Measurements from ENCODE around the gene SSH2. TPM values are rescaled to one million over a fixed set of nuclear protein-coding genes. Genes with fewer than 3 reads are reported as not detected.

SSH2 gene
- total RNA-seq, 1 experiment from 2014 or later = 14.6 TPM

- no peak overlapping the region for H3K56ac ChIP-seq (ENCODE audit: insufficient read length, low read depth, low read length)
- no peaks in the 10 kb centered on the region for H3K79me1 ChIP-seq (ENCODE audit: insufficient read depth, low read depth, low read length, poor library complexity, severe bottlenecking)
- H3K23me2 ChIP-seq (ENCODE audit: insufficient read length, low read depth, low read length, poor library complexity, severe bottlenecking) = no peaks in the 10 kb centered on the region
- no peak overlapping the region for H2BK12ac ChIP-seq (ENCODE audit: insufficient read length, low read depth, low read length)
- Mint-ChIP-seq H3K27me3 (ENCODE audit: low read depth) (no peaks in the 10 kb centered on the region), H3K36me3 (ENCODE audit: insufficient read depth in 1 of 3, low read depth in 3 of 3) (no peaks in the 10 kb centered on the region; a peak in 1 of 7 replicates), H3K9me3 (no peaks in the 10 kb centered on the region), H3K4me3 (no peak overlapping the region), H3K27ac (peak overlapping the region in 1 of 3 experiments; percentile 76; a peak in 1 of 7 replicates), H3K4me1 (peaks cover 4 to 15% of the 10 kb centered on the region in 2 experiments; a peak in 3 of 4 replicates)
- H3T11ph ChIP-seq (ENCODE audit: low read length) = no peak overlapping the region
- no peak overlapping the region for H4K8ac ChIP-seq (replicated peaks; ENCODE audit: insufficient read length, low read depth, low read length)
- no peaks in the 10 kb centered on the region; the same call in 1 of the 2 replicates for H3K4me1 ChIP-seq (ENCODE audit: insufficient read depth, low read length)
- H2BK120ac ChIP-seq (ENCODE audit: low read depth, low read length, poor library complexity, severe bottlenecking) = no peak overlapping the region
- H3K27me3 ChIP-seq (ENCODE audit: insufficient read depth, low read length) = no peaks in the 10 kb centered on the region
- H3K4me2 ChIP-seq (ENCODE audit: insufficient read depth, insufficient read length, low read length) = no peak overlapping the region
- no peak for TF ChIP-seq CTCF (conservative IDR thresholded peaks at IDR 0.05)
- no peak overlapping the region for H4K91ac ChIP-seq (ENCODE audit: insufficient read length, low read depth, low read length)
- no peak overlapping the region for H2BK15ac ChIP-seq (ENCODE audit: low read depth, low read length)
- no peaks in the 10 kb centered on the region for H3K79me2 ChIP-seq (ENCODE audit: insufficient read depth, low read length)
- H2BK5ac ChIP-seq (ENCODE audit: insufficient read length, low read length) = no peak overlapping the region
- H3K14ac ChIP-seq (ENCODE audit: insufficient read depth, low read length) = no peak overlapping the region
- no peak overlapping the region for H3K27ac ChIP-seq (ENCODE audit: insufficient read length, low read depth, low read length)
- no peak for DNase-seq
- no peak overlapping the region for H4K5ac ChIP-seq (ENCODE audit: insufficient read length, low read depth, low read length)
- no peak overlapping the region for H2AK5ac ChIP-seq (ENCODE audit: insufficient read length, low read length)
- WGBS (ENCODE audit: extremely low coverage, insufficient read length, low lambda C conversion rate) = no CpG with 5 or more reads among the region's 1 CpG
- no peak overlapping the region for H2AFZ ChIP-seq (ENCODE audit: low read length)
- H3K18ac ChIP-seq (ENCODE audit: insufficient read length, low read depth, low read length) = no peak overlapping the region
- no peak overlapping the region for H3K9ac ChIP-seq (ENCODE audit: extremely low read depth, insufficient read length, low read length)
- H4K20me1 ChIP-seq (ENCODE audit: control insufficient read depth, insufficient read depth, insufficient read length) = no peaks in the 10 kb centered on the region
- no peak overlapping the region for H3K23ac ChIP-seq (ENCODE audit: insufficient read length, low read depth, low read length)
- H2BK20ac ChIP-seq (ENCODE audit: low read depth, low read length, poor library complexity, severe bottlenecking) = no peak overlapping the region
- no peak overlapping the region for H3K4ac ChIP-seq (ENCODE audit: low read depth, low read length)
- H3K9me3 ChIP-seq (ENCODE audit: control insufficient read depth, low read depth, low read length) = no peaks in the 10 kb centered on the region
These were observed 255.7 kb downstream of the SSH2 start for GRCh38 chr17:29674281-29674680.

Measured in H9 (cell line).